ENCODE data around the gene CRTC2.
A peak's percentile ranks its signal among the peaks of the same experiment; 100 is the strongest.

The CRTC2 gene

DNA sequence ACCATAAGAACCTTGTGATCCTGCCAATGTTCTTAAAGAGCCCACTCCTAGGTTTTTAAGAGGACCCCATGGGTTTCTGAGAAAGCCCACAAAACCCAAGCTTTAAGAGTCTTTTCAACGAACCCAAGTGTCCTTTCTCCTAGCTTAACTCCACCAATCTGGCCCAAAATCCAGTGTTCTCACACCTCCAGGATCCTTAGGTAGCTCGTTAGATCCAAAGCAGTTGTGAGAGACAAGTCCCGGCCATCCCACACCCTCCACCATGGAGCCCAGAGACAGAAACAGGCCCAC is 13.6 kb downstream of the CRTC2 start:
- TF ChIP-seq, protein P1, sequence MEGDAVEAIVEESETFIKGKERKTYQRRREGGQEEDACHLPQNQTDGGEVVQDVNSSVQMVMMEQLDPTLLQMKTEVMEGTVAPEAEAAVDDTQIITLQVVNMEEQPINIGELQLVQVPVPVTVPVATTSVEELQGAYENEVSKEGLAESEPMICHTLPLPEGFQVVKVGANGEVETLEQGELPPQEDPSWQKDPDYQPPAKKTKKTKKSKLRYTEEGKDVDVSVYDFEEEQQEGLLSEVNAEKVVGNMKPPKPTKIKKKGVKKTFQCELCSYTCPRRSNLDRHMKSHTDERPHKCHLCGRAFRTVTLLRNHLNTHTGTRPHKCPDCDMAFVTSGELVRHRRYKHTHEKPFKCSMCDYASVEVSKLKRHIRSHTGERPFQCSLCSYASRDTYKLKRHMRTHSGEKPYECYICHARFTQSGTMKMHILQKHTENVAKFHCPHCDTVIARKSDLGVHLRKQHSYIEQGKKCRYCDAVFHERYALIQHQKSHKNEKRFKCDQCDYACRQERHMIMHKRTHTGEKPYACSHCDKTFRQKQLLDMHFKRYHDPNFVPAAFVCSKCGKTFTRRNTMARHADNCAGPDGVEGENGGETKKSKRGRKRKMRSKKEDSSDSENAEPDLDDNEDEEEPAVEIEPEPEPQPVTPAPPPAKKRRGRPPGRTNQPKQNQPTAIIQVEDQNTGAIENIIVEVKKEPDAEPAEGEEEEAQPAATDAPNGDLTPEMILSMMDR (IDR thresholded peaks at IDR 0.05): no peak
- Histone ChIP-seq H3K4me1 (peaks cover 0 to 31% (median 15%) of the 10 kb centered on the region in 4 donors), H3K27me3 (no peaks in the 10 kb centered on the region), H3K36me3 (peaks cover 40 to 68% (median 52%) of the 10 kb centered on the region in 3 donors), H3K4me3 (peak overlapping the region; percentile 87 to 93), H3K9me3 (no peaks in the 10 kb centered on the region), H3K27ac (peak overlapping the region; percentile 94 to 98)
- intact Hi-C loops (cut with DNase I; ENCODE audit: low total_unique reads): loop anchor here (5.0 to 10.0 kb wide), 2 partner anchors 43 to 270 kb away; partner anchors contain the start of genes ILF2, NPR1 and RAB13
- DNase-seq: no peak

DNA sequence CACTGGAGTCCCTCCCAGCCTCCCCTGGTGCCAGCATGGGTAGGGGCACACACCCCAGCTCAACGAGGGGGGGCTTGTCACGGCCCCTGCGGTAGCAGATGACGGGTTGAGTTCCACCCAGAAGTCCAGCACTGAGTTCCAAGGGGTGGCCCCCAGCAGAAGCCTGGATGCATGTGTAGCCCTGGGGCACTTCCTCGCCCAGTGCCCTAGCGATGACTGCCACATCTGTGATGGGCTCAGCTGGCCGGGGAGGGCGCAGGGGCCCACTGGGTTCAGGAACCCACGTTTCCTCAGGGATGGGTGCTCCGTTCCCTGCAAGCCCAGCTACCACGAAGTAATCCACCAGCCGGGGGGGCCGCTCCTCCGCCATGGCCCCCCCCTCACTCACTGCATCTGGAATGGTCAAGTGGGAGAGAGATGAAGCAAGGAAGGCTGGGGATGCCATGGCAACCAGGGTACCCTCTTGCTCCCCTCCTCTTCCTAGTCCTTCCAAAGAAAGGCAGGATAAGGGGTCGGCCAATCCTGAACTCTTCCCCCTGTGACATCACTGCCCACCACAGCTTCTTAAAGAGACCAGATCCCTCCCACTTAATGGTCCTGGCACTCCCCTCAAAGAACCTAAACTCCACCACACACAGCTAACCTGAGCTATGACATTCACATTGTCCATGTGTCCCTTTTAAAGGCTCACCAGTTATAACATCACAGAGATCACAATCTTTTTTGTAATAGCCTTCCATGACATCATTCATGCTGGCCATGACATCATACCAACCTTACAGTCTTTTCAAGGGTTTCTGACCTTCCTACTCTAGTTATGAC is 14.2 kb downstream of the CRTC2 start:
- H3K36me3 ChIP-seq: peaks cover 43 to 68% (median 52%) of the 10 kb centered on the region in 3 donors
- H3K4me3 ChIP-seq: peak overlapping the region in 1 of 2 donors; percentile 93
- intact Hi-C loops (cut with DNase I; ENCODE audit: low total_unique reads): loop anchor here (10.0 kb wide), 1 partner anchor 269 kb away; the partner anchor contains the start of genes ILF2 and NPR1
- TF ChIP-seq, protein P1 (IDR thresholded peaks at IDR 0.05): no peak
- H3K9me3 ChIP-seq: no peaks in the 10 kb centered on the region
- H3K27me3 ChIP-seq: no peaks in the 10 kb centered on the region
- H3K27ac ChIP-seq: peak overlapping the region; percentile 94 to 98
- no peak for DNase-seq
- peaks cover 0 to 31% (median 15%) of the 10 kb centered on the region in 4 donors for H3K4me1 ChIP-seq

DNA sequence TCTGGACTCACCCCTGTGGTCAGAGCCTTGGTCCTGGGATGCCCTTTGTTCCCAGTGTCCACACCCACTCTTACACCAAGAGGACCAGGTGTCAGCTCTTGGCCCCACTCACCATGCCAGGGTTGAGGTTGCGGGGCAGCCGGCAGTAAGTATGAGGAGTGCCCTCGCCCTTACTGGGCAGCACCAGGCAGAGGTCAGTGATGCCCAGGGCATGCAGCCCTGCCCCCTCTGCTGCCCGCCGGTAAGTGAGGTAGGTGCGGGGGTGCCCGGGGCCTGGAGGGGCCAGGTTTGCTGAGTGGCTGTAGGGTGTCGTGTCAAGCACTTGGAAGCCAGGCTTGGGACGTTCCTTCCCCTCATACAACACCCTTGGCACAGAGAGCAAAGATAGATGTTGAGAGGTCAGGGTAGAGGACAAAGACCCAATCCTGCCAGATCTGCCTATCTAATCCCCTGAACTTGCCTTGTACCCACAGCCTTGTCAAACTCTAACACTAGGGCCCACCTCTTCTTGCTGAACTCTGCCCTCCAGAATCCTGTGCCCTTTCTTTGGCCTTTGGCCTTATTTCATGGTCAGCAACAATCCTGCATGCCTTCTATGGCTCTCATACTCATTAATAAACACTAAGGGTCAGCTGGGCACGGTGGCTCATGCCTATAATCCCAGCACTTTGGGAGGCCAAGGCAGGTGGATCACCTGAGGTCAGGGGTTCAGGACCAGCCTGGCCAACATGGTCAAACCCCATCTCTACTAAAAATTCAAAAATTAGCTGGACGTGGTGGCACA is 15.5 kb downstream of the CRTC2 start:
- Histone ChIP-seq H3K27ac (no peak overlapping the region), H3K4me1 (peaks cover 0 to 31% (median 15%) of the 10 kb centered on the region in 4 donors), H3K27me3 (no peaks in the 10 kb centered on the region), H3K4me3 (no peak overlapping the region), H3K9me3 (no peaks in the 10 kb centered on the region), H3K36me3 (peaks cover 33 to 66% (median 47%) of the 10 kb centered on the region in 3 donors)
- TF ChIP-seq, protein P1 (IDR thresholded peaks at IDR 0.05): no peak
- DNase-seq: no peak
- intact Hi-C loops (cut with DNase I; ENCODE audit: low total_unique reads): loop anchor here (10.0 kb wide), 1 partner anchor 268 kb away; the partner anchor contains the start of genes ILF2 and NPR1

DNA sequence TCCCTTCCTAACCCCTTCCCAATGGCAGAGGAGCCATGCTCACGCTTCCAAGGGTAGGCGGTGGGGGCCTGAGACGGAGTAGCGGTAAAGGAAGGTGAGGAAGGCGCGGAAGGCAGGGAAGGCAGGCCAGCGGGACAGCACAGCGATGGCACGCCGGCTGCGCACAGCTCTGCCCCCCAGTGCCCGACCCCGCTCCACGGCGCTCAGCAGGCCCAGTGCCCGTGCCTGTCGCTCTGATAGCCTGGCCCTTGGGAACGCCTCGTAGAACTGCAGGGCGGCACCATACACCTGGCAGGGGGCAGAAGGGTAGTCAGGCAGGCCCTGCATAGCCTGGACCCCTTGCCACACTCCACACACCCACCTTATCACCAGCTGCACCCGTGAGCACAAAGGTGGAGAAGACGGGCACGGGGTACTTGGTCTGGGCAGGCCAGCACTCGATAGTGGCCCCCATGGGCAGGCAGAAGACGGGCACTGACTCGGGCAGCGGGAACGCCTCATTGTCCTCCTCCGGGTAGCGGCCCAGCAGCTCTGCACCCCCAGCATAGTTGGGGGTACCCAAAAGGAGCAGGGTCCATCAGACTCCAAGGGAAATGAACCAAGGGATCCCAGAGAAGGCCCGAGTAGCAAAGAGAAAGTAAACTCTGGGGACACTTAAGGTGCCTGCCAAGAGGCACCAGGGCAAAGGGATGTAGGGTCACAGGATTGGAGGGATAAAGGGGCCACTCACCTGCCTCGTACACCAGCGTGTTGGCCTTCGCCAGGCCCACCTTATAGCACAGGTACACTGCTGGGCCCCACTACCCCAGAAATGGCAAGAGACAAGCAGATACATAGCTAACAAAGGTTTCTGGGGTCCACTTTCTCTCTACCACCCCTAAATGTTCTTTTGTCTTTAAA is 16.3 kb downstream of the CRTC2 start:
- Histone ChIP-seq H3K27ac (no peak overlapping the region), H3K36me3 (peaks cover 38 to 69% (median 54%) of the 10 kb centered on the region in 3 donors), H3K4me3 (no peak overlapping the region), H3K4me1 (peaks cover 0 to 29% (median 15%) of the 10 kb centered on the region in 4 donors), H3K27me3 (no peaks in the 10 kb centered on the region), H3K9me3 (no peaks in the 10 kb centered on the region)
- TF ChIP-seq, protein P1 (IDR thresholded peaks at IDR 0.05): no peak
- no peak for DNase-seq
- intact Hi-C loops (cut with DNase I; ENCODE audit: low total_unique reads): loop anchor here (10.0 kb wide), 1 partner anchor 267 kb away; the partner anchor contains the start of genes ILF2 and NPR1

DNA sequence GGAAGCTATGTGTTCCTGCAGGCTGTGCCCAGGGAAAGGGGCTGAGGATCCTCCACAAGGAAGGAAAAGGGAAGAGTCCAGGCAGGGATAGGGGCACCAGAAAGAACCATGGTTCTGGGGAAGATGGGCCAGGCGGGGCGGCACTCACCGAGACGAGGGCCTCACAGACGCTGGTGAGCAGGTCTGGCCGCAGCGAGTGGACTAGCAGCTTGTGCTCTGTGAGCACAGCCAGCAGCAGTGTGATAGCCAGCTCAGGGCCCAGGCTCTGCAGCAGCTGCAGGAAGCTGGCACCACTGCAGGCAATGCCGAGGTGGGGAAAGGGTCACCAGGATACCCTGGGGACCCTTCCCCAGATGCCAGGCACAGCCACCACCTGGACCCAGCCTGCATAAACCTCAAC is 17.7 kb downstream of the CRTC2 start:
- peaks cover 0 to 23% (median 10%) of the 10 kb centered on the region in 4 donors for H3K4me1 ChIP-seq
- intact Hi-C loops (cut with DNase I; ENCODE audit: low total_unique reads): loop anchor here (10.0 kb wide), 1 partner anchor 266 kb away; the partner anchor contains the start of genes ILF2 and NPR1
- no peaks in the 10 kb centered on the region for H3K27me3 ChIP-seq
- TF ChIP-seq, protein P1 (IDR thresholded peaks at IDR 0.05): no peak
- no peak overlapping the region for H3K27ac ChIP-seq
- H3K4me3 ChIP-seq: no peak overlapping the region
- no peaks in the 10 kb centered on the region for H3K9me3 ChIP-seq
- DNase-seq: no peak
- peaks cover 49 to 82% (median 67%) of the 10 kb centered on the region in 3 donors for H3K36me3 ChIP-seq

Data from tibial artery (tissue), 4 donors.